ENCODE data around the gene ZC3H4.

ZC3H4 gene

DNA sequence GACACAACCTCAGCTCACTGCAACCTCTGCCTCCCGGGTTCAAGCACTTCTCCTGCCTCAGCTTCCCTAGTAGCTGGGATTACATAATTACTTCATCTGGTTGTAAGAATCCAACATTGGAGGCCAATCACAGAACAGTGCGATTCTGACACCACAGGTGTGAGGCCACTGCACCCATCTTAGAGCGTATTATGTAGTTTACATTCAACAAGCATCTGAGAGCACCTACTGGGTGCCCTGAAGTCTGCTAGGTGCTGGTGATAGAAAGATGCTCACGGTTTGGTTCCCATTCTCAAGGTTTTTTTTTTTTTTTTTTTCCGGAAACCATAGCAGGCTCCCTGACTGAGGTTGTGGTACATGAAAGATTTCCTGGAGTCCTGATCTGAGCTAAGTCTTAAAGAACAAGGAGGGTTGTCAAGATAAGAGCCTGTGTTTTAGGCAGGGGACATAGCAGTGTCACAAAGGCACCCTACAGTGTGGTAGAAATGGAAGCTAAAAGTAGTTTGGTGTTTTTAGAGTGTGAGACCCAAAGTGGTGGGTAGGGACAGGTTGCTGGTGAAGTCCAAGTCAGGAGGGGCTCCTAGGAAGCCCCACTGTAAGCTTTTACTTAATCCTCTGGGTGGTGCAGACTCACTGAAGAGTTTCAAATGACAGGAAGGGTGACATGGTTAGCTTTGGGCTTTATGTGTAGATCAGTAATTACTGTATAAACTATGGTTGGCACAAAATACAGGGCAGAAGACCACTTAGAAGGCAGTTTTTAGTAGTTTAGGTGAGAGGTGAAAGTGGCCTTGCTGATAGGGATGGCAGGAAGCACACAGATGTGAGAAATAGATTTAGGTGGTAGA is 32.3 kb upstream of the ZC3H4 start:
- Histone ChIP-seq H3K36me3 (ENCODE audit: insufficient read depth, low read length) (peaks cover 82% of the 10 kb centered on the region), H3K4me2 (ENCODE audit: low read depth, low read length, poor library complexity, severe bottlenecking) (peak overlapping the region; percentile 3), H3K4me3 (ENCODE audit: low read length, poor library complexity, severe bottlenecking) (no peak overlapping the region), H3K27me3 (ENCODE audit: insufficient read depth, low read length, poor library complexity, severe bottlenecking) (no peaks in the 10 kb centered on the region), H4K20me1 (ENCODE audit: insufficient read depth, low read length, poor library complexity, severe bottlenecking) (peaks cover 72% of the 10 kb centered on the region), H3K9ac (ENCODE audit: low read depth, low read length, poor library complexity, severe bottlenecking) (no peak overlapping the region), H2AFZ (ENCODE audit: low read length) (no peak overlapping the region), H3F3A (ENCODE audit: low read depth) (peaks cover 6% of the 10 kb centered on the region; the same call in 1 of the 2 replicates), H3K4me1 (ENCODE audit: insufficient read depth, low read length, poor library complexity, severe bottlenecking) (no peaks in the 10 kb centered on the region), H3K9me2 (replicated peaks; ENCODE audit: low read depth, low read length) (no peaks in the 10 kb centered on the region), H3K79me2 (ENCODE audit: insufficient read depth, low read length) (peaks cover 87% of the 10 kb centered on the region), H3K9me3 (ENCODE audit: insufficient read depth, low read depth, low read length) (no peaks in the 10 kb centered on the region)
- TF ChIP-seq, protein P1, sequence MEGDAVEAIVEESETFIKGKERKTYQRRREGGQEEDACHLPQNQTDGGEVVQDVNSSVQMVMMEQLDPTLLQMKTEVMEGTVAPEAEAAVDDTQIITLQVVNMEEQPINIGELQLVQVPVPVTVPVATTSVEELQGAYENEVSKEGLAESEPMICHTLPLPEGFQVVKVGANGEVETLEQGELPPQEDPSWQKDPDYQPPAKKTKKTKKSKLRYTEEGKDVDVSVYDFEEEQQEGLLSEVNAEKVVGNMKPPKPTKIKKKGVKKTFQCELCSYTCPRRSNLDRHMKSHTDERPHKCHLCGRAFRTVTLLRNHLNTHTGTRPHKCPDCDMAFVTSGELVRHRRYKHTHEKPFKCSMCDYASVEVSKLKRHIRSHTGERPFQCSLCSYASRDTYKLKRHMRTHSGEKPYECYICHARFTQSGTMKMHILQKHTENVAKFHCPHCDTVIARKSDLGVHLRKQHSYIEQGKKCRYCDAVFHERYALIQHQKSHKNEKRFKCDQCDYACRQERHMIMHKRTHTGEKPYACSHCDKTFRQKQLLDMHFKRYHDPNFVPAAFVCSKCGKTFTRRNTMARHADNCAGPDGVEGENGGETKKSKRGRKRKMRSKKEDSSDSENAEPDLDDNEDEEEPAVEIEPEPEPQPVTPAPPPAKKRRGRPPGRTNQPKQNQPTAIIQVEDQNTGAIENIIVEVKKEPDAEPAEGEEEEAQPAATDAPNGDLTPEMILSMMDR (conservative IDR thresholded peaks at IDR 0.05; ENCODE audit: low read length): no peak
- no peak for TF ChIP-seq EZH2phosphoT487 (IDR thresholded peaks at IDR 0.05; ENCODE audit: borderline replicate concordance)

DNA sequence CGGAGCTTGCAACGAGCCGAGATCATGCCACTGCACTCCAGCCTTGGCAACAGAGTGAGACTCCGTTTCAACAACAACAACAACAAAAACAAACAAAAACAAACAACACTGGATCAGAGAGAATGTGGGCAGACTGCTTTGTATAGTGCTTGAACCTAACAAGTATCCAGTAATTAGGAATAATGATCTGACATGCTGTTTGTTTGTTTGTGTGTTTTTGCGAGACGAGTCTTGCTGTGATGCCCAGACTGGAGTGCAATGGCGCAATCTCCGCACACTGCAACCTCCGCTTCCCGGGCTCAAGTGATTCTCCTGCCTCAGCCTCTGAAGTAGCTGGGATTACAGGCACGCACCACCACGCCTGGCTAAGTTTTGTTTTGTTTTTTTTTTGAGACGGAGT is 31.1 kb upstream of the ZC3H4 start:
- Histone ChIP-seq H3K36me3 (ENCODE audit: insufficient read depth, low read length) (peaks cover 76% of the 10 kb centered on the region), H3K79me2 (ENCODE audit: insufficient read depth, low read length) (peaks cover 87% of the 10 kb centered on the region), H4K20me1 (ENCODE audit: insufficient read depth, low read length, poor library complexity, severe bottlenecking) (peaks cover 68% of the 10 kb centered on the region), H3K9me3 (ENCODE audit: insufficient read depth, low read depth, low read length) (no peaks in the 10 kb centered on the region), H2AFZ (ENCODE audit: low read length) (no peak overlapping the region), H3K4me1 (ENCODE audit: insufficient read depth, low read length, poor library complexity, severe bottlenecking) (no peaks in the 10 kb centered on the region), H3K9ac (ENCODE audit: low read depth, low read length, poor library complexity, severe bottlenecking) (no peak overlapping the region), H3K4me3 (ENCODE audit: low read length, poor library complexity, severe bottlenecking) (no peak overlapping the region), H3K4me2 (ENCODE audit: low read depth, low read length, poor library complexity, severe bottlenecking) (no peak overlapping the region), H3F3A (ENCODE audit: low read depth) (peaks cover 6% of the 10 kb centered on the region; the same call in 1 of the 2 replicates), H3K9me2 (replicated peaks; ENCODE audit: low read depth, low read length) (no peaks in the 10 kb centered on the region), H3K27me3 (ENCODE audit: insufficient read depth, low read length, poor library complexity, severe bottlenecking) (no peaks in the 10 kb centered on the region)
- TF ChIP-seq EZH2phosphoT487 (IDR thresholded peaks at IDR 0.05; ENCODE audit: borderline replicate concordance): no peak
- TF ChIP-seq, protein P1 (conservative IDR thresholded peaks at IDR 0.05; ENCODE audit: low read length): no peak

DNA sequence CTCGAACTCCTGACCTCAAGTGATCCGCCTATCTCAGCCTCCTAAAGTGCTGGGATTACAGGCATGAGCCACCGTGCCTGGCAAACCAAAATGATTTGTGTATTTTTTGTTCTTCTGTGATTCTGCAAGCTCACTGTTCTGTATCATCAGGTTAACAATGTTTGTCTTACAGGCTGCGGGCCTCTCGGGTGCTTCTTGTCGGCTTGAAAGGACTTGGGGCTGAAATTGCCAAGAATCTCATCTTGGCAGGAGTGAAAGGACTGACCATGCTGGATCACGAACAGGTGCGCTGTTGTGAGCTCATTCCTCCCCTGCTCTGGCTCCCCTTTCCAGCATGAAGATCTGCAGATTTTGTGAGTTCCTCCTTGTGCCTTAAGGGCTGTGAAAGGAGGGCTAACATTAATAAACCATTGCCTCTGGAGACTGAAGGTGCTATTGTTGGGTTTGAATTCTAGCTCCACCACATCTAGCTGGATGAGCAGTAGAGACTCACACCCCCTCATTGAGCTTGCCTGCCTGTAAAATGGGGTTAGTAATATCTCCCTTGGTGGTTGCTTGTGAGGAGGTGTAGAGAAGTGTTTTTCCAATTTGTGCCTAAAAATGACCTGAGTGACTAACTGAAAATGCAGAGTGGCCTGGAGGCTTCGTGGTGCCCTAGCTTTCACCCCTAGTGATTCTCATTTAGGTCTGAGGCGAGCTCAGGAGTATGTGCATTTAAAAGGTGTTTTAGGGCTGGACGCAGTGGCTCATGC is 29.9 kb upstream of the ZC3H4 start:
- Histone ChIP-seq H3K4me3 (ENCODE audit: low read length, poor library complexity, severe bottlenecking) (no peak overlapping the region), H3K79me2 (ENCODE audit: insufficient read depth, low read length) (peaks cover 87% of the 10 kb centered on the region), H3K9me2 (replicated peaks; ENCODE audit: low read depth, low read length) (no peaks in the 10 kb centered on the region), H4K20me1 (ENCODE audit: insufficient read depth, low read length, poor library complexity, severe bottlenecking) (peaks cover 72% of the 10 kb centered on the region), H3K9ac (ENCODE audit: low read depth, low read length, poor library complexity, severe bottlenecking) (no peak overlapping the region), H3K4me2 (ENCODE audit: low read depth, low read length, poor library complexity, severe bottlenecking) (no peak overlapping the region), H2AFZ (ENCODE audit: low read length) (no peak overlapping the region), H3K4me1 (ENCODE audit: insufficient read depth, low read length, poor library complexity, severe bottlenecking) (no peaks in the 10 kb centered on the region), H3K36me3 (ENCODE audit: insufficient read depth, low read length) (peaks cover 72% of the 10 kb centered on the region), H3F3A (ENCODE audit: low read depth) (peaks cover 6% of the 10 kb centered on the region; the same call in 1 of the 2 replicates), H3K9me3 (ENCODE audit: insufficient read depth, low read depth, low read length) (no peaks in the 10 kb centered on the region), H3K27me3 (ENCODE audit: insufficient read depth, low read length, poor library complexity, severe bottlenecking) (no peaks in the 10 kb centered on the region)
- TF ChIP-seq, protein P1 (conservative IDR thresholded peaks at IDR 0.05; ENCODE audit: low read length): no peak
- no peak for TF ChIP-seq EZH2phosphoT487 (IDR thresholded peaks at IDR 0.05; ENCODE audit: borderline replicate concordance)

All from Loucy (cell line).